ENCODE measurements around the gene RAB37. TPM values are rescaled to one million over a fixed set of nuclear protein-coding genes. Genes with fewer than 3 reads are reported as not detected.
A peak's percentile ranks its signal among the peaks of the same experiment; 100 is the strongest.

Gene RAB37
- total and polyA plus RNA-seq, 9 of the 15 experiments (the other 6 are each of a cell fraction or from before 2014, with no cell fraction given): 0.03 to 0.27 (median 0.11) TPM; not detected in 4

DNA sequence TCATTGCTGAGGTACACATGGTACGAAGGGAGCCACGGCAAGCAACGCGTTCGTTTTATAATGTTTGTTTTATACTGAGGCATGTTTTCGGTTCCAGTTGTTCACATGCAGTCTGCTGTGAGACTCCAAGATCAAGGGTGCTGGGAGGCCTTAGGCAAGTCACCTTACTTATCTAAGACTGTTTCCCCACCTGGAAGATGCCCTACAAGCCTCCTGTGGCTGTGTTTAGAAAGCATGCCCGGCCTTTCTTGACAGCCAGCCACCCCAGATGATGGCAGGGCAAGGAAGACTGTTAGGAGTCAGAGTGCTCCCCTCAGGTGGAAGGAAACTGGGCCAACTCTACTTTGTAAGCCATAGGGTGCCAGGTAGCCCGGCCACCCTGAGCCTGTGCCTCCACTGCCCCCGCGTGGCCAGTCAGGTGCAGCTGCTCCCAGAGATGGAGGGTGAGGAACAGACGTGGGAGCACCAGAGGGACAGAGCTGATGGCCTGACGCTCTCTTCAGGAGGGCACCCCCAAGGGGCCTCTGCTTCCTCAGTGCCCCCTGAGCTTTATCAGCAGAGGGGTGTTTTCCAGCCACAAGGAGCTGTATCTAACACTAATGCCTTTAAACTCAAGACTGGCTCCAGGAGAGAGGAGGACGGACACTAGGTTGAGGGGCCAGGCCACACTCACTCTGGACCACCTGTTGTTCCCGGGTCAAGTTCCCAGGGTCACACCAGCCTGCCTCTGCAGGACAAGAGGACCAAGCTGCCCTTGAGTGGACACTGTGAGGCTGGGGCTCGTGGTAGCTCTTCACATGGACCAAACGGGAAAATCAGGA lies 33.7 kb downstream of the RAB37 start:
- intact Hi-C loops (cut with micrococcal nuclease): loop anchor here (1.0 kb wide), 1 partner anchor 23 kb away; no protein-coding TSS in a partner anchor
- H3K36me3 ChIP-seq (ENCODE audit: control insufficient read depth, insufficient read depth, low read length): peaks cover 73% of the 10 kb centered on the region
- FAIRE-seq: peak; percentile 74
- H2AFZ ChIP-seq (ENCODE audit: low read depth, low read length): no peak overlapping the region
- H3K9ac ChIP-seq (ENCODE audit: insufficient read depth in 1 of 2, low read depth in 2 of 2, low read length in 2 of 2): no peak overlapping the region
- H3K79me2 ChIP-seq (ENCODE audit: control insufficient read depth, insufficient read depth, low read length): peaks cover 16% of the 10 kb centered on the region
- WGBS (ENCODE audit: insufficient coverage, low coverage, missing lambda C conversion rate): 73% methylated on average over 16 of the region's 16 CpGs
- H3K4me1 ChIP-seq (replicated peaks in 1 of 2; ENCODE audit: control insufficient read depth in 2 of 2, insufficient read depth in 2 of 2, low read length in 2 of 2): peaks cover 0 to 12% of the 10 kb centered on the region in 2 experiments; a peak in 1 of 5 replicates
- ChIA-PET POLR2A (interaction anchor here (0.6 to 2.5 kb wide), 9 partner anchors 9 to 116 kb away, joined by 3 to 9 read pairs (median 4); no protein-coding TSS in a partner anchor), CTCF (ENCODE audit: low intra/inter-chr PET ratio) (interaction anchor here (0.6 to 3.6 kb wide), 4 partner anchors 25 to 114 kb away, joined by 3 to 41 read pairs (median 3); no protein-coding TSS in a partner anchor)
- BruUV-seq (replicated peaks): no TSS peak
- no peaks in the 10 kb centered on the region for H3K9me1 ChIP-seq (ENCODE audit: control insufficient read depth, insufficient read depth, low read length)
- H3K4me2 ChIP-seq (ENCODE audit: insufficient read depth, low read length): no peak overlapping the region
- DNase-seq (ENCODE audit: extremely low read depth in 1 of 4, low spot score in 3 of 4): peak; percentile 54 to 70 (median 62)
- H3K27ac ChIP-seq (ENCODE audit: extremely low read depth, low read depth, low read length): no peak overlapping the region
- H4K20me1 ChIP-seq (replicated peaks; ENCODE audit: control insufficient read depth, insufficient read depth, low read length): peaks cover 17% of the 10 kb centered on the region
- H3K27me3 ChIP-seq (ENCODE audit: control insufficient read depth in 2 of 2, insufficient read depth in 2 of 2, low read length in 2 of 2): no peaks in the 10 kb centered on the region
- peak; percentile 93 for ATAC-seq
- H3K9me3 ChIP-seq (replicated peaks; ENCODE audit: control insufficient read depth, insufficient read depth, low read depth, low read length): no peaks in the 10 kb centered on the region
- in situ Hi-C loops (cut with MboI): no loop called here
- H3K4me3 ChIP-seq: no peak overlapping the region
- TF ChIP-seq TEAD1 (CRISPR knock-in tag; IDR thresholded peaks at IDR 0.05) (no peak), TSC22D4 (tag; IDR thresholded peaks at IDR 0.05) (no peak), CBFA2T2 (conservative IDR thresholded peaks at IDR 0.05) (no peak), NR2C1 (IDR thresholded peaks at IDR 0.05) (no peak), NR2C1 (tag; IDR thresholded peaks at IDR 0.05) (no peak), ZNF696 (CRISPR knock-in tag; conservative IDR thresholded peaks at IDR 0.05) (no peak), RBM25 (IDR thresholded peaks at IDR 0.05; ENCODE audit: low read depth, low read length, severe bottlenecking) (no peak), SMAD4 (CRISPR knock-in tag; conservative IDR thresholded peaks at IDR 0.05) (no peak), POLR3A (IDR thresholded peaks at IDR 0.05; ENCODE audit: borderline replicate concordance, extremely low read depth, insufficient read depth, insufficient read length) (no peak), CC2D1A (IDR thresholded peaks at IDR 0.05) (0 out of 2 replicates have a peak, but pooled peaks have one; percentile 13), NR1H2 (CRISPR knock-in tag; IDR thresholded peaks at IDR 0.05) (no peak), ZFPM2 (CRISPR knock-in tag; IDR thresholded peaks at IDR 0.05) (no peak), ZNF12 (CRISPR knock-in tag; IDR thresholded peaks at IDR 0.05) (no peak), RBM34 (IDR thresholded peaks at IDR 0.05; ENCODE audit: borderline replicate concordance, insufficient read depth, low read length) (no peak), STAT5B (CRISPR knock-in tag; IDR thresholded peaks at IDR 0.05) (no peak), HNRNPLL (IDR thresholded peaks at IDR 0.05; ENCODE audit: low read depth, low read length, poor library complexity, severe bottlenecking) (no peak), CTBP1 (IDR thresholded peaks at IDR 0.05; ENCODE audit: borderline replicate concordance) (peak; percentile 41; the same call in 1 of the 2 replicates), DNMT1 (IDR thresholded peaks at IDR 0.05) (no peak)
- TF ChIP-seq, protein P1, sequence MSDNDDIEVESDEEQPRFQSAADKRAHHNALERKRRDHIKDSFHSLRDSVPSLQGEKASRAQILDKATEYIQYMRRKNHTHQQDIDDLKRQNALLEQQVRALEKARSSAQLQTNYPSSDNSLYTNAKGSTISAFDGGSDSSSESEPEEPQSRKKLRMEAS (CRISPR knock-in tag; IDR thresholded peaks at IDR 0.05): 0 out of 2 replicates have a peak, but pooled peaks have one; percentile 12
- TF ChIP-seq, protein P2, sequence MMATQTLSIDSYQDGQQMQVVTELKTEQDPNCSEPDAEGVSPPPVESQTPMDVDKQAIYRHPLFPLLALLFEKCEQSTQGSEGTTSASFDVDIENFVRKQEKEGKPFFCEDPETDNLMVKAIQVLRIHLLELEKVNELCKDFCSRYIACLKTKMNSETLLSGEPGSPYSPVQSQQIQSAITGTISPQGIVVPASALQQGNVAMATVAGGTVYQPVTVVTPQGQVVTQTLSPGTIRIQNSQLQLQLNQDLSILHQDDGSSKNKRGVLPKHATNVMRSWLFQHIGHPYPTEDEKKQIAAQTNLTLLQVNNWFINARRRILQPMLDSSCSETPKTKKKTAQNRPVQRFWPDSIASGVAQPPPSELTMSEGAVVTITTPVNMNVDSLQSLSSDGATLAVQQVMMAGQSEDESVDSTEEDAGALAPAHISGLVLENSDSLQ (IDR thresholded peaks at IDR 0.05): no peak
- TF ChIP-seq, protein P3, sequence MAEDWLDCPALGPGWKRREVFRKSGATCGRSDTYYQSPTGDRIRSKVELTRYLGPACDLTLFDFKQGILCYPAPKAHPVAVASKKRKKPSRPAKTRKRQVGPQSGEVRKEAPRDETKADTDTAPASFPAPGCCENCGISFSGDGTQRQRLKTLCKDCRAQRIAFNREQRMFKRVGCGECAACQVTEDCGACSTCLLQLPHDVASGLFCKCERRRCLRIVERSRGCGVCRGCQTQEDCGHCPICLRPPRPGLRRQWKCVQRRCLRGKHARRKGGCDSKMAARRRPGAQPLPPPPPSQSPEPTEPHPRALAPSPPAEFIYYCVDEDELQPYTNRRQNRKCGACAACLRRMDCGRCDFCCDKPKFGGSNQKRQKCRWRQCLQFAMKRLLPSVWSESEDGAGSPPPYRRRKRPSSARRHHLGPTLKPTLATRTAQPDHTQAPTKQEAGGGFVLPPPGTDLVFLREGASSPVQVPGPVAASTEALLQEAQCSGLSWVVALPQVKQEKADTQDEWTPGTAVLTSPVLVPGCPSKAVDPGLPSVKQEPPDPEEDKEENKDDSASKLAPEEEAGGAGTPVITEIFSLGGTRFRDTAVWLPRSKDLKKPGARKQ (CRISPR knock-in tag; IDR thresholded peaks at IDR 0.05): no peak

All from K562 (cell line).